ENCODE data around the gene MRPS18B. TPM values are rescaled to one million over a fixed set of nuclear protein-coding genes. Genes with fewer than 3 reads are reported as not detected.
"Not testable (repeated sequence)": the region's sequence is repeated elsewhere in the genome, so short reads cannot be mapped to it uniquely, and the experiment has no call there.

MRPS18B gene
- total RNA-seq, 4 donors from 2014 or later: 35.7 to 67.4 (median 43.0) TPM

DNA sequence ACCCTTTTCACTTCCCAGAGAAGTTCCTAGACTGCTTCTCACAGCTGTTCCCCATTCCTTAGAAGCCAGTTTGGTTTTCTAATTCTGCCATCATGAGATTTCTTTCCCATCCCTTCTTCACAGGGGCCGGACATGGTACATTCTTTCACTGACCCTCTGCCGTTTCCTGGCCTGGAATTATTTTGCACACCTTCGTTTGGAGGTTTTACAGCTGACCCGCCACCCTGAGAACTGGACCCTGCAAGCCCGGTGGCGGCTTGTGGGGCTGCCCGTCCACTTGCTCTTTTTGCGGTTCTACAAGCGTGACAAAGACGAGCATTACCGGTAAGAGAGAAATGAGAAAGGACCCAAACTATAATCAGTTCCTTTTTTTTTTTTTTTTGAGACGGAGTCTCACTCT, 33.5 kb downstream of the MRPS18B start:
- TF ChIP-seq, protein P1, sequence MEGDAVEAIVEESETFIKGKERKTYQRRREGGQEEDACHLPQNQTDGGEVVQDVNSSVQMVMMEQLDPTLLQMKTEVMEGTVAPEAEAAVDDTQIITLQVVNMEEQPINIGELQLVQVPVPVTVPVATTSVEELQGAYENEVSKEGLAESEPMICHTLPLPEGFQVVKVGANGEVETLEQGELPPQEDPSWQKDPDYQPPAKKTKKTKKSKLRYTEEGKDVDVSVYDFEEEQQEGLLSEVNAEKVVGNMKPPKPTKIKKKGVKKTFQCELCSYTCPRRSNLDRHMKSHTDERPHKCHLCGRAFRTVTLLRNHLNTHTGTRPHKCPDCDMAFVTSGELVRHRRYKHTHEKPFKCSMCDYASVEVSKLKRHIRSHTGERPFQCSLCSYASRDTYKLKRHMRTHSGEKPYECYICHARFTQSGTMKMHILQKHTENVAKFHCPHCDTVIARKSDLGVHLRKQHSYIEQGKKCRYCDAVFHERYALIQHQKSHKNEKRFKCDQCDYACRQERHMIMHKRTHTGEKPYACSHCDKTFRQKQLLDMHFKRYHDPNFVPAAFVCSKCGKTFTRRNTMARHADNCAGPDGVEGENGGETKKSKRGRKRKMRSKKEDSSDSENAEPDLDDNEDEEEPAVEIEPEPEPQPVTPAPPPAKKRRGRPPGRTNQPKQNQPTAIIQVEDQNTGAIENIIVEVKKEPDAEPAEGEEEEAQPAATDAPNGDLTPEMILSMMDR (IDR thresholded peaks at IDR 0.05): no peak
- no peak for ATAC-seq (ENCODE audit: low FRiP score)

DNA sequence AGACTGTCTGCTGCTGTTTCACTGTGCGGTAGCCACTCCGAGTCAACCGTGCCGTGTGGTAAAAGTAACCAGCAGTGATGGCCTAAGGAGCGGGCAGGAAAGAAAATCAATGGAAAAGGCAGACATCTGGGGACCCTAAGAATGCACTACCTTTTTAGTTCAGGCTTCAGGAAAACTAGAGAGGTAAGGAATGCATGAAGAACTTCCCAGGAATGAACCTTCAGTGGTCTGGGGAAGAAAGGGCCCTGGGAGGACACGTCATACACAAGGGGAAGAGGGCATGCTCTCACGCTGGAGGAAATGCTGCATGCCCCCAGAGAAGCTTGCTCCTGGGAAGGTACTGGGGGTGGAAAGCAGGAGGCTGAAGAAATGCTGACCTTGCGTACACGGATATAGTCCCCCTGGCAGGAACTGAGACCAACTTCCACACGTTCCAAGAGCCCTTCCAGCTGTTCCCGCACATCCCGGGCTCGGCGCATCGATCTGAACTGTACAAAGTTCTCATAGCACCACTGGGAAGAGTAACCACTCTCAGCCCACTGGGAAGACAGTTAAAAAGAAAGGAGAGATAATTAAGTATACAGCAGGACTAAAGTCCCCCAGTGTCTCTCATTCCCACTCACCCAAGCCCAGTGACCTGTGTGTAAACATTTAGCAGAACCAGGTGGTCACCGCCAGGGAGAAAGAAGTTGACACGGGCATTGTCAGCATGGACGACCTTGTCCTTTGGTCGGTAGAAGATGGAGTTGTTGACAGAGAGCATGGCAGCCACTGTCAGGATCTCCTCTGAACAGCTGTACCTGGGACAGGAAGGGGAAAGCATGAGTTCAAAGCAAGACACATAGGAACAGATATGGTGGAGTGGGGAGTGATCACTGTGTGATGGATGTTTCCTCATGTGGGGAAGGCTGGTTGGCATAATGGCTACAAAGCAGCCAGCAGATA, 37.4 kb downstream of the MRPS18B start:
- TF ChIP-seq, protein P1 (IDR thresholded peaks at IDR 0.05): no peak
- no peak for ATAC-seq (ENCODE audit: low FRiP score)

More for the DNA sequence above, 33.5 kb downstream of the MRPS18B start:
- DNase-seq (ENCODE audit: low spot score): no peak

DNA sequence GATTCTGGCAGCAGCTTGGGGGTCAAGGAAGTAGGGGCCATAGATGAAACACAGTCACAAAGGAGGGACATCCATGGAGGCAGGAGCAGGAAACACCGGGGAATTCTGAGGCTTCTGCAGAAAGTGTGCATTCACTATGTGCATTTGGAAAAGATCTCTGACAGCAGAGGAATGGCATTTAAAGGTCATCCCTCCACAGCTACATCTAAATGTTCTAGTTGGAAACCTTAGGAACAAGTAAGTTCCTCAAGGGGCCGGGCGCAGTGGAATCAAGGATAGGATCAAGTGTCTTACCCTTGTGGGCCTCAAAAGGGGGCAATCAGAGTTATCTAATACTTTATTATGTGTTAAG, 38.1 kb downstream of the MRPS18B start:
- TF ChIP-seq, protein P1 (IDR thresholded peaks at IDR 0.05): no peak
- ATAC-seq (ENCODE audit: low FRiP score) (no peak), DNase-seq (ENCODE audit: low spot score) (no peak)

More for the DNA sequence above, 37.4 kb downstream of the MRPS18B start:
- no peak for DNase-seq (ENCODE audit: low spot score)

DNA sequence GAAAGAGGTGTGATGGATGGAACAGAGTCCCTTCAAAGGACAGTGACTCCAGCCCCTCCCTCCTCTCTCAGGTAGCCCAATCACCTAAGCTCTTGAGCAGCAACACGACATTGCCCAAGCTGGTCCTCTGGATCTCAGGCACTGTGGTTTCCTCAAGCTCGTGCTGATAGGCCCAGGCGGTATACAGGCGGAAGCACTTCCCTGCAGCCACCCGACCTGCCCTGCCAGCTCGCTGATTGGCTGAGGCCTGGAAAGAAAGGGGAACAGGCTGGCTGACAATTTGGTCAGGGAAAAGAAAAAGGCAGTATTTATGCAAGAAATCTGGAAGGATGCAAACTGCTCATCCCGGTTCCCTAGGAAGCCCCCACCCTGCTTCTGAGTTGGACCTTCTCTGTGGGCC, 38.9 kb downstream of the MRPS18B start:
- TF ChIP-seq, protein P1 (IDR thresholded peaks at IDR 0.05): no peak
- ATAC-seq (ENCODE audit: low FRiP score): no peak
- DNase-seq (ENCODE audit: low spot score): no peak

DNA sequence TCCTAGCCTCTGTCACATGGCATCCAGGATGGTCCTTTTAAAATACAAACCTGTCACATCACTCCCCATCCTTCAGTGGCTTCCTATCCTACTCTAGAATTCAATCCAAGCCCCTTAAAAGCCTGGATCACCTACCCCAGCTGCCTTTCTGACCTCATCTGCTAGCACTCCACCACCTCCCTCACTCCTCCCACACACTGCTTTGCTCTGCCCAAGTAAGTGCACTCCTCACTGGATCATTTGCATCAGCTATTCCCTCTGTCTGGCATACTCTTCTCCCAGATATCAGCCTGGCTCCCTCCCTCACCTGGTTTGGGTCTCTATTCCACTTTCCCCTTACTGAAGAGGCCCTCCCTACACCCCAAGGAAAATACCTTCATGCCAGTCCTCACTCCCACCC, 39.8 kb downstream of the MRPS18B start:
- ATAC-seq (ENCODE audit: low FRiP score) (peak; percentile 78), DNase-seq (ENCODE audit: low spot score) (no peak)
- TF ChIP-seq, protein P1 (IDR thresholded peaks at IDR 0.05): no peak

DNA sequence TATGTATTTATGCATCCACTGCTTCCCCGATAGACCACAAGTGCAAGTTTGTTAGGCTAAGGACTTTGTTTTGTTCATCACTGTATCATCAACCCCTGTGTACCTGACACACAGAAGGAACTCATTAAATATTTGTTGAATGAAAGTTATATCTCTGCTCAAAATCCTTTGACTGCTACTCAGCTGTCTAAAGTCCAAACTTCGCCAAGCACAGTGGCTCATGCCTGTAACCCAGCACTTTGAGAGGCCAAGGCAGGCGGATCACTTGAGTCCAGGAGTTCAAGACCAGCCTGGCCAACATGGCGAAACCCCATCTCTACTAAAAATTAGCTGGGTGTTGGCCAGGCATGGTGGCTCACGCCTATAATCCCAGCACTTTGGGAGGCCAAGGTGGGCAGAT, 40.3 kb downstream of the MRPS18B start:
- DNase-seq (ENCODE audit: low spot score); ATAC-seq (ENCODE audit: low FRiP score): not testable (repeated sequence)

DNA sequence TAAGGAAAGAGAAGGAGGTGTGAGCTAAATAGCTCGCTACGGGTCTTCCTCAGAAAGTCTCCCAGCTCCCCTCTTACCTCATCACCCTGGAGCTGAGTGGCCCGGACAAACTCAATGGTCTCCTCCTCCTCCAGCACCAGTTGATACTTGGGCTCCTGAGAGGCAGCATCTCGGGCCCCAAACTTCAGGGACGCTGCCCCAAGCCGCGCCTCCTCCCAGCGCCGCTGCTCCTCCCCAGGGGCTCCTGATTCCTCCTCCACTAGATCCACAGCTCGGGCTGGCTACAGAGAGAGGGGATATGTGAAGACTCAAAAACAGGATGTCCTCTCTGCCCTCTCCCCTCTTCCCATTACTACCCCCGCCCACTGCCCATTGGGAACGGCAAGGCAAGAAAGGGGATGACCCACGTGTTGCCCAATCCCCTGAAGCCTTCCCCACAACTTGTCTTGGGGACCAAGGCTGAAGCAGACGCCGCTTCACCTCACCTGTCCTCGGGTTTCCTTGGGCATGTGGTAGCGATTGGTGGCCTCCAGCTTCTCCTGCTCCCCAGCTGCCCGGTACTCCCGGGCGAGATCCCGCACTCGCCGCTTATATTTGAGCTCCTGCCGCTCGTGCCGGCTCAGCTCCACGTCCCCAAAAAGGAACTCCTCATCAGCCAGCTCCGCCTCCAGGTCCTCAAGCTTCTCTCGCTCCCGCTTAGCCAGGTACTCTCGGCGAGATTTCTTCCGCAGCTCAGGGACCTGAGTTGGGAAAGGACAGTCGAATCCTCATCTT, 47.5 kb downstream of the MRPS18B start:
- ATAC-seq (ENCODE audit: low FRiP score): no peak
- TF ChIP-seq, protein P1 (IDR thresholded peaks at IDR 0.05): no peak
- DNase-seq (ENCODE audit: low spot score): no peak

DNA sequence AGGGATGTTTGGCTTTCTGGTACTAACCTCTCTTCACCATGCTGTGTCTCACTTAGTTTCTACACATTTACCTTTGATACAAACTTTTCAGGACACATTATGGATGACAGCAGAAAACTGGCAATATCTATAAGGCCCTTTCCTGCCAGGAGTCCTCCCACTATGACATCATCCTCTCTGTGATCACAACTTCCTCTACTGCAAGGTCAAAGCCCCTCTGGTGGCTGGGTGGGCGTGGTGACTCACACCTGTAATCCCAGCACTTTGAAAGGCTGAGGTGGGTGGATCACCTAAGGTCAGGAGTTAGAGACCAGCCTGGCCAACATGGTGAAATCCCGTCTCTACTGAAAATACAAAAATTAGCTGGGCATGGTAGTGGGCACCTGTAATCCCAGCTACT, 48.7 kb downstream of the MRPS18B start:
- ATAC-seq (ENCODE audit: low FRiP score); DNase-seq (ENCODE audit: low spot score): not testable (repeated sequence)

All from omental fat pad (tissue), 4 donors.